ENCODE data around the gene GPR162. TPM values are rescaled to one million over a fixed set of nuclear protein-coding genes. Genes with fewer than 3 reads are reported as not detected.

The GPR162 gene
- total RNA-seq, 1 experiment from 2014 or later = 2.3 TPM

- no peak for DNase-seq (ENCODE audit: low read depth, low spot score)
- intact Hi-C loops (cut with micrococcal nuclease) = no loop called here
- H3K36me3 ChIP-seq (ENCODE audit: control insufficient read depth in 1 of 2, insufficient read depth in 2 of 2, low read length in 2 of 2) = peaks cover 46 to 49% of the 10 kb centered on the region in 2 experiments
- H3K27me3 ChIP-seq (ENCODE audit: insufficient read depth, low read length) = no peaks in the 10 kb centered on the region
- no peak for ATAC-seq
- no TSS peak for BruUV-seq (replicated peaks)
- peaks cover 10% of the 10 kb centered on the region for H3K79me2 ChIP-seq (ENCODE audit: insufficient read depth, low read length)
- H3K9me3 ChIP-seq (ENCODE audit: control insufficient read depth in 1 of 2, insufficient read depth in 1 of 2, low read depth in 1 of 2, low read length in 2 of 2) = no peaks in the 10 kb centered on the region
- no peak for TF ChIP-seq EZH2phosphoT487 (IDR thresholded peaks at IDR 0.05; ENCODE audit: borderline replicate concordance)
- TF ChIP-seq TCF7L2 (IDR thresholded peaks at IDR 0.05; ENCODE audit: borderline replicate concordance, extremely low read depth, insufficient read depth, insufficient read length) = no peak
- no peak for TF ChIP-seq EGR1 (IDR thresholded peaks at IDR 0.05; ENCODE audit: low read depth)
- no peak for TF ChIP-seq FOSL1 (IDR thresholded peaks at IDR 0.05; ENCODE audit: low read depth)
- no peak for TF ChIP-seq REST (IDR thresholded peaks at IDR 0.05; ENCODE audit: low read depth)
- TF ChIP-seq ZFX (IDR thresholded peaks at IDR 0.05) = no peak
- no peak for TF ChIP-seq SP1 (IDR thresholded peaks at IDR 0.05; ENCODE audit: low read depth)
- TF ChIP-seq ELF1 (IDR thresholded peaks at IDR 0.05; ENCODE audit: borderline replicate concordance, low read depth) = no peak
- no peak for TF ChIP-seq RAD21 (IDR thresholded peaks at IDR 0.05; ENCODE audit: low read depth)
- no peak for TF ChIP-seq ZNF274 (IDR thresholded peaks at IDR 0.05; ENCODE audit: low read depth, low read length)
- TF ChIP-seq POLR2A (IDR thresholded peaks at IDR 0.05; ENCODE audit: borderline replicate concordance, extremely low read depth, insufficient read depth, insufficient read length) = no peak
- TF ChIP-seq MAX (IDR thresholded peaks at IDR 0.05) = no peak
- TF ChIP-seq CBX3 (IDR thresholded peaks at IDR 0.05; ENCODE audit: low read depth) = no peak
- TF ChIP-seq ZBTB33 (IDR thresholded peaks at IDR 0.05; ENCODE audit: extremely low read depth, insufficient replicate concordance, low read length) = no peak
- no peak for TF ChIP-seq YY1 (IDR thresholded peaks at IDR 0.05; ENCODE audit: extremely low read depth, insufficient replicate concordance, low read depth, low read length)
- no peak for TF ChIP-seq JUND (IDR thresholded peaks at IDR 0.05)
- TF ChIP-seq CEBPB (IDR thresholded peaks at IDR 0.05; ENCODE audit: low read depth) = no peak
- no peak for TF ChIP-seq SRF (IDR thresholded peaks at IDR 0.05; ENCODE audit: low read depth)
- no peak for TF ChIP-seq SIN3A (IDR thresholded peaks at IDR 0.05; ENCODE audit: low read depth)
- TF ChIP-seq POLR2AphosphoS5 (IDR thresholded peaks at IDR 0.05; ENCODE audit: low read depth, low read length) = no peak
- CTCF ChIA-PET = interaction anchor here (0.7 kb wide), 1 partner anchor 10 kb away, joined by 3 read pairs; the partner anchor contains the start of gene SPSB2
- H3K9ac ChIP-seq (ENCODE audit: low read length) = no peak overlapping the region
- H3K27ac ChIP-seq (ENCODE audit: low read depth, low read length) = no peak overlapping the region
- RAD21 ChIA-PET (ENCODE audit: low non-redundant PET in 1 of 2, low total read pairs in 2 of 2, uncharacterized antibody in 2 of 2, unreplicated experiment in 2 of 2) = no interaction called here
- H3K4me2 ChIP-seq (ENCODE audit: low read length) = no peak overlapping the region
- no peaks in the 10 kb centered on the region; the same call in 1 of the 2 replicates for H4K20me1 ChIP-seq (ENCODE audit: insufficient read depth)
- peaks cover 11 to 18% of the 10 kb centered on the region in 2 experiments for H3K4me1 ChIP-seq (ENCODE audit: control insufficient read depth in 1 of 2, insufficient read depth in 2 of 2, low read length in 2 of 2)
- POLR2A ChIA-PET = interaction anchor here (1.2 kb wide), 1 partner anchor 11 kb away, joined by 9 read pairs; the partner anchor contains the start of genes CDCA3 and USP5
- H3K9me2 ChIP-seq (ENCODE audit: insufficient read depth) = no peaks in the 10 kb centered on the region
- H2AFZ ChIP-seq (ENCODE audit: low read depth, low read length, poor library complexity, severe bottlenecking) = no peak overlapping the region
- H3K4me3 ChIP-seq (replicated peaks in 1 of 2; ENCODE audit: low read depth in 1 of 2, low read length in 2 of 2) = no peak overlapping the region
These were observed 41.4 kb downstream of the GPR162 start for GRCh38 chr12:6863033-6863432.

Measured in HCT116 (cell line).